Left ventricle myocardium inferior (tissue), 1 donor: ENCODE measurements around the gene TRAK1. TPM values are rescaled to one million over a fixed set of nuclear protein-coding genes. Genes with fewer than 3 reads are reported as not detected.
A peak's percentile ranks its signal among the peaks of the same experiment; 100 is the strongest.

Experiments
- DNase-seq: peaks from one replicate; pipeline ENCODE4 v3.0.0-alpha.2; 2020
- H3K27ac ChIP-seq: fragments of 200-600 bp; replicated peaks from 2 replicates; pipeline ENCODE4 v1.8.0; 2021
- H3K27me3 ChIP-seq: fragments of 200-600 bp; 2 replicates; pipeline ENCODE4 v1.8.0; 2021; ENCODE audit warnings: low read depth
- H3K36me3 ChIP-seq: fragments of 200-600 bp; 2 replicates; pipeline ENCODE4 v1.8.0; 2021
- H3K4me1 ChIP-seq: fragments of 200-600 bp; 2 replicates; pipeline ENCODE4 v1.8.0; 2021
- H3K4me3 ChIP-seq: fragments of 200-600 bp; 2 replicates; pipeline ENCODE4 v1.8.0; 2021; ENCODE audit warnings: mild to moderate bottlenecking, moderate library complexity
- H3K9me3 ChIP-seq: fragments of 200-600 bp; replicated peaks from 2 replicates; pipeline ENCODE4 v1.8.0; 2021
- CTCF ChIP-seq: fragments of 200-600 bp; IDR thresholded peaks from 2 replicates; pipeline ENCODE4 v1.8.0; 2021; ENCODE audit warnings: antibody characterized with exemption, mild to moderate bottlenecking, borderline replicate concordance
- intact Hi-C: fragments of 100-400 bp; cut with micrococcal nuclease; formaldehyde crosslinking; loops from one replicate; pipeline ENCODE4 v1.11.0; 2022
- total RNA-seq: library from RNA; stranded (reverse); fragmentation: NEBNext Ultra II Directional; extraction: Animal tissue kit (Norgen Biotek cat#: 25700); gene quantifications from one replicate; pipeline ENCODE4 v1.2.1, GENCODE V29; 2021
- donor health status: DM: no; HTN: yes; CAD: no; lungs with severe emphysema.

The TRAK1 gene
- total RNA-seq, 1 donor from 2014 or later = 264 TPM

- H3K27ac ChIP-seq = no peak overlapping the region
- no peak for TF ChIP-seq CTCF
- H3K4me1 ChIP-seq = no peaks in the 10 kb centered on the region
- H3K27me3 ChIP-seq = peaks cover 87% of the 10 kb centered on the region
- H3K4me3 ChIP-seq = no peak overlapping the region
- intact Hi-C loops = no loop called here
- no peaks in the 10 kb centered on the region for H3K36me3 ChIP-seq
- no peaks in the 10 kb centered on the region for H3K9me3 ChIP-seq
- no peak for DNase-seq
These were observed 165.1 kb downstream of the TRAK1 start for GRCh38 chr3:42256135-42256819.

GRCh38 chr3:42257007-42257406, 165.8 kb downstream of the TRAK1 start:
- no peaks in the 10 kb centered on the region for H3K9me3 ChIP-seq
- TF ChIP-seq CTCF = no peak
- no peak for DNase-seq
- H3K4me3 ChIP-seq = no peak overlapping the region
- H3K36me3 ChIP-seq = no peaks in the 10 kb centered on the region
- no peak overlapping the region for H3K27ac ChIP-seq
- intact Hi-C loops = no loop called here
- peaks cover 94% of the 10 kb centered on the region for H3K27me3 ChIP-seq
- H3K4me1 ChIP-seq = no peaks in the 10 kb centered on the region

- Histone ChIP-seq H3K4me1 (peaks cover 28% of the 10 kb centered on the region), H3K27me3 (peaks cover 97% of the 10 kb centered on the region), H3K27ac (no peak overlapping the region), H3K4me3 (no peak overlapping the region), H3K36me3 (no peaks in the 10 kb centered on the region), H3K9me3 (no peaks in the 10 kb centered on the region)
- DNase-seq = no peak
- intact Hi-C loops = no loop called here
- TF ChIP-seq CTCF = no peak
These were observed 171.4 kb downstream of the TRAK1 start for GRCh38 chr3:42262525-42262924.

- H3K27me3 ChIP-seq = peaks cover 97% of the 10 kb centered on the region
- H3K27ac ChIP-seq = no peak overlapping the region
- peak overlapping the region; percentile 45 for H3K4me3 ChIP-seq
- DNase-seq = no peak
- H3K9me3 ChIP-seq = no peaks in the 10 kb centered on the region
- no peak for TF ChIP-seq CTCF
- H3K36me3 ChIP-seq = no peaks in the 10 kb centered on the region
- peaks cover 28% of the 10 kb centered on the region for H3K4me1 ChIP-seq
- intact Hi-C loops = no loop called here
These were observed 172.5 kb downstream of the TRAK1 start for GRCh38 chr3:42263354-42264346.

- Histone ChIP-seq H3K9me3 (no peaks in the 10 kb centered on the region), H3K4me1 (peaks cover 28% of the 10 kb centered on the region), H3K36me3 (no peaks in the 10 kb centered on the region), H3K27ac (no peak overlapping the region), H3K4me3 (peak overlapping the region; percentile 45), H3K27me3 (peaks cover 97% of the 10 kb centered on the region)
- intact Hi-C loops = no loop called here
- no peak for TF ChIP-seq CTCF
- DNase-seq = peak; percentile 16
These were observed 173.4 kb downstream of the TRAK1 start for GRCh38 chr3:42264399-42265058.
